ENCODE data around the gene PAPSS2.
A peak's percentile ranks its signal among the peaks of the same experiment; 100 is the strongest.
"Not testable (repeated sequence)": the region's sequence is repeated elsewhere in the genome, so short reads cannot be mapped to it uniquely, and the experiment has no call there.

Gene PAPSS2

DNA sequence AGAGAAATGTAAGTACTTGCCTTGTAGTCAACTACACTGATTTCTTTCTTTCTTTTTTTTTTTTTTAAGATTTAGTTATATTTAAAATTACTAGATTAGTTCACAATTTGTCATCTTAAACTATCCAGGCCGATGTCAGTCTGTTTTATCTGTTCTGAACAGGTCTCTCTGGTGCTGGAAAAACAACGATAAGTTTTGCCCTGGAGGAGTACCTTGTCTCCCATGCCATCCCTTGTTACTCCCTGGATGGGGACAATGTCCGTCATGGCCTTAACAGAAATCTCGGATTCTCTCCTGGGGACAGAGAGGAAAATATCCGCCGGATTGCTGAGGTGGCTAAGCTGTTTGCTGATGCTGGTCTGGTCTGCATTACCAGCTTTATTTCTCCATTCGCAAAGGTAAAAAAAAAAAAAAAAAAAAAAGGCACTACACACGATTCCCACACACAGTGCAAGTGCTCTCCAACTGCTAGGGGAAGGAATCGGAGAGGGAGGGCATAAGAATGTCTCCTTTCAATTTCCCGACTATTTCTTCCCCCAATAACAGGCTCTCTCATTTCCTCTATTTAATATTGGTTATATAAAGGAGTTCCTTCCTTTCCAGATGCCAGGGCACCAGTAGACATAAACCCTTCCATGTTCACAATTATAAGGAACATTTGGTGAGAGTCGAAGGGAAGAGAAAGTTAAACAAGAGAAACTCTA is 53.4 kb downstream of the PAPSS2 start:
- no peak for DNase-seq

DNA sequence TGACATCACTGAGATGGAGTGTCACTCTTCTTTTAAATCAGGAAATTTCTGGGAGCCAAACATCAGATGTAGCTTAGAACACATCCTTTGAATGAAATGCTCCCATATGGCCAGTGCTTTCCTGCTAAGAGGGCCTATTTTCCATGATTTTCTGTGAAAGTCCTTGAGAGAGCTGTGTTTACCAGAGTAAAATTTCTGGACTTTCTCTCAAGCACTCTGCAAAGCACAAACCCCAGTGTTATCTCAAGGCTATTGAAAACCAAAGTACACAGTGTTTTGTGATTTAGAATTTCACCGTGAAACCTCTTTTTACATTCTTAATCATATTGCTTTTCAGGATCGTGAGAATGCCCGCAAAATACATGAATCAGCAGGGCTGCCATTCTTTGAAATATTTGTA is 54.0 kb downstream of the PAPSS2 start:
- DNase-seq = no peak

DNA sequence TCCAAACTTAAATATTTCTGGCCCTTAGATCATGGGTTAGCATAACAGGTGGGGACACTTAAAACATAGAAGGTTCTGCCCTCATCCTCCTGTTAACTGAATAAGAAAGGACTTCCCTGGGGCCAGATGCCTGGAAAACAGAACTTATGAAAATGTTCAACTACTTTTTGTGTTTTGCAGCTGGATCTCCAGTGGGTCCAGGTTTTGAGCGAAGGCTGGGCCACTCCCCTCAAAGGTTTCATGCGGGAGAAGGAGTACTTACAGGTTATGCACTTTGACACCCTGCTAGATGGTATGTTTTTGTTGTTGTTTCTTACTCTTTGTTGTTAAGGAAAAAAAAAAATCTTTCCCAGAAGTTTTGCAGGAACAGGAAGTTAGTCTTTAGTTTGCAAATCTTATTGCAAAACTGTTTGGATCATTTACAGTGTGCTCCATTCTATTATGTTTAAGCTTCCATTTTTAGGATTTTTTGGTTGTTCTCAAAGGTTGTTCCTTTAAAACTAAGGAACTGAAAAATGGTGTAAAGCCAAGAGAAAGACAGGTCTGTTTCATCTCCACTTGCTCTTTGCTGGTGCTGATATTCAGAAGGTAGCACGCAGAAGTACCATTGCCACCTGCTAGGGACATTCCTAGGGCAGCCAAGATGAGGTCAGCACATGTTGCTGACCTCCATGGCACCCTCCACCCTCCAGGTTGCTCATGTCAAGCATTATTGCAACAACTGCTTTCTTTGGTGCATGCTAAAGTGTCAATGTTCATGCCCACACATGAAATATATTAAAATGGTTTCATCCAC is 56.1 kb downstream of the PAPSS2 start:
- no peak for DNase-seq

DNA sequence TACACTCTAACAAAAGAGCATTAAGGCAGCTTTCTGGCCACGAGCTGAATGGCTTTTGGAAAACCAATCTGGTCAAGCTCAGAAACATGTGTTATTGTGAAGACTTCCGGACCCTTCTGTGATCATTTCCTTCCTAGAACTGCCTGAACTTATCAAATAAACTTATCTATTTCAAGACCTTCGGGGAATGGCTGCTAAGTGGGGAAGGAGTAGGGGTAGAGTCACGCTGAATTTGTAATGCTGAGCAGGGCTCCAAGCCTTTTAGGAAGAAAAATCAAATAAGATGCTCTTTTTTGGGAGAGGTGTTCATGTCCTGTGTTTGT is 56.6 kb downstream of the PAPSS2 start:
- DNase-seq = no peak

DNA sequence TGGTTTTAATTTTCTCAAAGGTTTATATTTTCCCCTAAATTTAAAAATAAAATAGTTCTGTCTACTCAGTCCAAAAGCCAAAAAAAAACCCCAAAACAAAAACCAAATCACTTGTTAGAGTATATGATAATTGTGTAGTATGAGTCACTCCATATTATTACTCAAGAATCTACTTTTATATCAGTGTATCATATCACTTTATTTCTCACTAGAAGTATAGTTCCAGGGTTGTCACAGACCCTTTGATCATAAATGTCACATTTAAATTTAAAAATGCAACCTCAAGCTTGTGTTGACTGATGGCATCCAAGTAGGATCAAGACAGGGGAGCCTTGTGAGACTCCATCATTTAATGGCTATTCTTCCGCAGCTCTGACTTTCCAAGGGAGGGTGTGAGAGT is 61.0 kb downstream of the PAPSS2 start:
- no peak for DNase-seq

DNA sequence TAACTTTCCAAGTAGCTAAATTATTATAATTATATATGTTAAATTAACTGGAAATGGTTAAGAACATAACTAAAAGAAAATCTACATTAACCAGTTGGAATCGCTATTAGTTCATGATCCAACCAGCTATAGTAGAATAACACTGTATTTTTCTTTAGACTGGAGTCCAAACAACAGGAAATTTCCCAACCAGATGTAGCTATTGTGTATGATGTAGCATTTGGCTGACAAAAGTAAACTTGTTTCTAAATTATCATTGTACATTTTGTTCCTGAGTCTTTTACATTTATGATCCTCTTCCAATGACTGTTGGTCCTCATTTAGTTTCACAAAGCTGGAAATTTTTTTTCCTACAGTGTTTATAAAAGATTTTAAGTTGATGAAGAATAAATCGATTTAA is 62.1 kb downstream of the PAPSS2 start:
- no peak for DNase-seq

DNA sequence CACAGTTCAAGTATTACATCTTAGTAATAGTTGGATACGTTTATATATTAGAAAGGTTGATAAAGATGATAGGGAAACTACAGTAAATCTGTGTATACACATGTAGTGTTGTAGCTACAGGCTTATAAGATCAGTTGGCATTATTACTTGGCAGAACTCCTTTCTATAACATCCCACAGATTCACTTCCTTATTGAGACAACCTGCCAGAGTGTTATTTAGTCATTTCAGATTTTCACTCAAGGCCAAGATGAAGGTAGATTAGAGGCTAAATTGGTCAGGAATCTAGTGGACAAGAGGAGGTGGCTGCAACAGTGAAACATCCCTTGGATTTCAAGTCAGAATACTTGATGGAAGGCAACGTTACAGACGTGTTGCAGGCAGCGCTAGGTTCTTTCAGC is 63.0 kb downstream of the PAPSS2 start:
- DNase-seq = no peak

DNA sequence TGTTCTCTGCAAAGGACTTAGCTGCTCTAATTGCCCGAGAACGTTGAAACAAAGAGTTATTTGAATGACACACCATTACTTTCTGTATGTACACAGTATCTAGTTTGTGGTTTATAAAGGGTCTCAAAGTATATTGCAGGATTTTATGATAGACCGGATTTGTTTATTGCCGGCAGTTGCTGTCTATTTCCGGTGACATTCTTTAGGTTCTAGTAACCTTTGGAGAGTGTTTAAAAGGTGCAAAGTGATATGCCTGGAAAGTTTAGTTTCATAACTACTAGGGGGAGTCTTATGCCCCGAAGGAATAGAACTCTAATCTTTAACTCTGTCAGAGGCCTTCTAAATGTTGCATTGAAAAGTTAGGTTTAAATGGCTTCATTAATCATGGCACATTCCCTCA is 63.8 kb downstream of the PAPSS2 start:
- no peak for DNase-seq

DNA sequence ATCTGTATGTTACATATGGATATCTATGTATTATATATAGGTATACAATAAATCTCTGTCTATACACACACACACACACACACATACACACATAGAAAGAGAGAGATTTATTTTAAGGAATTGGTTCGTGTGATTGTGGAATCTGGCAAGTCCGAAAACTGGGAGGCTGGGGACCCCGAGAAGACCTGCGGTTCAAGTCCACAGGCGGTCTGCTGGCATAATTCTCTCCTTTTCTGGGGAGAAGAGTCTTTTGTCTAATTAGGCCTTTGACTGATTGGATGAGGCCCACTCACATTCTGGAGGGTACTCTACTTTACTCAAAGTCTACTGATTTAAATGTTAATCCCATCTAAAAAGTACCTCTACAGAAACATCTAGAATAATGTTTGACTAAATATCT is 65.1 kb downstream of the PAPSS2 start:
- no peak for DNase-seq

DNA sequence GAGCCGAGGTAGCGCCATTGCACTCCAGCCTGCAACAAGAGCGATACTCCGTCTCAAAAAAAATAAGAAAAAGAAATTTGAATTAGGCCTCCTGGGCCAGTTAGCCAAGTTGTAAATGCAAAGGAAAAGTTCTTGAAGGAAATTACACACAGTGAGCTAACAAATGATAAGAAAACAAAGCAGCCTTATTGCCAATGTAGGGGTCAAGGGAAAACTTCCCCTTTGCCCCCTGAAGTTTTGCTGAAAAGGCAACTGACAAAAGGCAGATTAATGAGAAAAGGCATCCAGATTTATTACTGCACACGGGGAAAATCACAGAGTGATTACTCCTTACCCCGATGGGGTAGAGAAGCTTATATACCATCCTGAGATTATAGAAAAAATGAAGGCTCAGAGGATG is 70.3 kb downstream of the PAPSS2 start:
- no peak for DNase-seq

DNA sequence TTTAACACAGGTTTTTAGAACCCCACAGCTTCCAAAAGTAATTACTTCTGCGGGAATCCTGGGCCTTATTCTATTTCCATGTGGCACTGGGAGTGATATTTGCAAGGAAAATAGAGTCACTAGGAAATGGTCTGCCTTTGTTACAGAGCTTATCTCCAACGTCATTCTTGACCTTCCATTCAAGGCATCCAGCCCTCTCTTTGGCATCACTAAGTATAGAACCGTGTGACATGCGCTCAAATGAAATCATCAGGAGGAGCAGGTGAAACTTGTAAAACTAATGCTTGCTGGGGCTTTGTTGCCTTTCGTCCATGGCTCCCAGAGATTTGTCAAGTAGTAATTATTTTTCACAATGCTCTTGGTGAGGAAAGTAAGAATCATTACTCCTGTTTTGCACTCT is 73.4 kb downstream of the PAPSS2 start:
- DNase-seq = no peak

DNA sequence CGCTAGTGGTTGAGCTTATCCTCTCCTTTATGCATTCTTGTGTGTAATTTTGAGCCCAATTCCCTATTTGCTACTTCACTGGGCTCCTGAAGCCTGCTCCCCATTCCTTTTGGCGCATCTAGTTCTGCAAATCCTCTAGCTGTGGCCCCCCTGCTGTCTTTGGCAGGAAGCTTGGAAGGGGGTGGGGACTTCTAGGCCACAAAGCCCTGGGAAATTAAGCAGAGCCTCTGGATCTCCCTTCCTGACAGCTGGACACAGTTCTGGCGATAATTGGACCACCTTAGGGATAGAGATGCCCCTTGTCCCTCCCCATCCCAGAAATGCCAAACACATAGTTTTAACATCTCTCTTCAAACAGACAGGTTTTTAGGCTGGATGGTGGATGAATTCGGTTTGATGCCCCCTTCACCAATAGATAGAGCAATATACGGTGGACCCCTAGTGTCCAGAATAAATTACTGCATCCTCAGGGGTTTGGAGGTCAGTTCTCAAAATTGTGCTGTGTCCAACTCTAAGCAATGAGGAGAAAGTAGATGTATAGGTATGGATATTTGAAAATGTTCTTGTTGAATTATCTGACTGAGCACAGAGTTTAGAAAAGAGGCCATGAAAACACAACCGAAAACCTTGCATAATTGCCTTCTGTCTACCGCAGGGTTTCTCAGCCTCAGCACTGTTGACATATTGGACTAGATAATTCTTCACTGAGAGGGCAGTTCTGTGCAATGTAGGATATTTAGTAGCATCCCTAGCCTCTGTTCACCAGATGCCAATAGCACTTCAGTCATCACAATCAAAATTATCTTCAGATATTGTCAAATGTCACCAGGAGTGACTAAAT is 75.5 kb downstream of the PAPSS2 start:
- DNase-seq = peak; percentile 74

DNA sequence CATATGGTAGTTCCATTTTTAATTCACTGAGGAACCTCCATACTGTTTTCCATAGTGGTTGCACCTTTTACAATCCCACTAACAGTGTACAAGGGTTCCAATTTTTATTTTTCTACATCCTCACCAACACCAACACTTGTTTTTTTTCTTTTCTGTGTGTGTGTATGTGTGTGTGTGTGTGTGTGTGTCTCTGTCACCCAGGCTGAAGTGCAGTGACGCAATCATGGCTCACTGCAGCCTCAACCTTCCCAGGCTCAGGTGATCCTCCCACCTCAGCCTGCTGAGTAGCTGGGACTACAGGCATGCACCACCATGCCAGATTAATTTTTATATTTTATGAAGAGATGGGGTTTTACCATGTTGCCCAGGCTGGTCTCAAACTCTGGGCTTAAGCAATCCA is 78.6 kb downstream of the PAPSS2 start:
- DNase-seq = not testable (repeated sequence)

DNA sequence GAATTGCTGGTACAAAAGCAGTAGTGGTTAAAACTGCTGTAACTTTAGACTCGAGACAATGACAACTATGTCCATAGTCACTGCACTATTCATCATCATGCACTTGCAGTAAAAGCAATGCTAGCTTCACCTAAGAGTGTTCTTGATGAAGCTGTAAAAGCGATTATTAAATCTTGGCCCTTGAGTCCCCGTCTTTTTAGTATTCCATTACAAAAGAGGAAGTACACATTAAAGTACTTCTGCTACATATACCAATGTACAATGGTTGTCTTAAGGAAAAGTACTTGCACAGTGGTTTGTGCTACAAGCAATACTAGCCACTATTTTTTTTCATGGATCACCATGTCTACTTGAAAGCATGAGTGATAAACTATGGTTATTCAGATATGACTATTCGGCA is 80.0 kb downstream of the PAPSS2 start:
- no peak for DNase-seq

DNA sequence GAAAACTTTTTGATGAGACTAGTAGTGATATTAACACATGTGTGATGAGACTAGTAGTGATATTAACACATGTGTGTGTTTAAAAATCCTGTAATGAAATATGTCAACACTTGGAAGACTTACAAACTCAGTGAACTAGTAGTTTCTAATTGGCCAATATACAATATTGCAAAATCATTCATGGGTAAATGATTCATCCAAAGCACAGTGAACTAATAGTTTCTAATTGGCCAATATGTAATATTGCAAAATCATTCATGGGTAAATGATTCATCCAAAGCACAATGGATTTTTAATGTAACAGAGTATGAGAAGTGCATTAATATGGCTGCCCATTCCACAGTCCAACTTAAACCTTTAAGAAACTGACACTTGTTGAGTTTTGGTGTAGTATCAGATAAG is 80.6 kb downstream of the PAPSS2 start:
- DNase-seq = no peak

DNA sequence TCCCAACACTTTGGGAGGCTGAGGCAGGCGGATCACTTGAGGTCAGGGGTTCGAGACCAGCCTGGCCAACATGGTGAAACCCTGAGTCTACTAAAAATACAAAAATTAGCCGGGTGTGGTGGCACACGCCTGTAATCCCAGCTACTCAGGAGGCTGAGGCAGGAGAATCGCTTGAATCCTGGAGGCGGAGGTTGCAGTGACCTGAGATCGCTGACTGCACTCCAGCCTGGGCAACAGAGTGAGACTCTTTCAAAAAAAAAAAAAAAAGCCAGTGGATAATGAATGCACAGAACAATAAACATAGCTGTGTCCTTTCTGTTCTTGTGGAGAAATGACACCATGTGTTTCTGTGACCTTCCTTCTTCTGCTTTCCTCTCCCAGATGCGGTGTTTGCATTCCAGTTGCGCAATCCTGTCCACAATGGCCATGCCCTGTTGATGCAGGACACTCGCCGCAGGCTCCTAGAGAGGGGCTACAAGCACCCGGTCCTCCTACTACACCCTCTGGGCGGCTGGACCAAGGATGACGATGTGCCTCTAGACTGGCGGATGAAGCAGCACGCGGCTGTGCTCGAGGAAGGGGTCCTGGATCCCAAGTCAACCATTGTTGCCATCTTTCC is 83.4 kb downstream of the PAPSS2 start:
- not testable (repeated sequence) for DNase-seq

DNA sequence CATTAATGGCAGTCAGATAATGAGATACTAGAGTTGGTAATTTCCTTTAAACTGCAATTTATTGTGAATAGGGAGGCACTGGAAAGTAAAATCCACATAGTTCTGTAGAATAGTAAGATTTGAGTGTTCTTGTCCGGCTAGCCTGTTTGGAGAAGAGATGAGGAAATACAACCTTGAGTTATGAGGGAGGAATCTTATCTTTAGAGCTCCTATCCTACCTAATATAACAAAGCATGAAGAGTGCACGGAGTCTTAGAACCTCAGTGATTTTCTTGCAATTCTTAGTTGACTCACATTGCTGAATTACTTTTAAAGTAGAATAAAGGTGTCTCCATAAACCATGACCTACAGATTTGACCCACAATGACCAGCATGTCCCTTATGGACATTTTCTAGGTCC is 84.9 kb downstream of the PAPSS2 start:
- no peak for DNase-seq

DNA sequence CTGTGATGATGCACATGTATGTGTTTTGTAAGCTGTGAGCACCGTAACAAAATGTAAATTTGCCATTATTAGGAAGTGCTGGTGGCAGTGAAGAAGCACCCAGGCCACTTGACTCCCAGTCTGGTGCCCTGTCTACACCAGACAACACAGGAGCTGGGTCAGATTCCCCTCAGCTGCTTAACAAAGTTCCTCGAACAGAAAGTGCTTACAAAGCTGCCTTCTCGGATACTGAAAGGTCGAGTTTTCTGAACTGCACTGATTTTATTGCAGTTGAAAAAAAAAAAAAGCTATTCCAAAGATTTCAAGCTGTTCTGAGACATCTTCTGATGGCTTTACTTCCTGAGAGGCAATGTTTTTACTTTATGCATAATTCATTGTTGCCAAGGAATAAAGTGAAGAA is 87.2 kb downstream of the PAPSS2 start:
- no peak for DNase-seq

DNA sequence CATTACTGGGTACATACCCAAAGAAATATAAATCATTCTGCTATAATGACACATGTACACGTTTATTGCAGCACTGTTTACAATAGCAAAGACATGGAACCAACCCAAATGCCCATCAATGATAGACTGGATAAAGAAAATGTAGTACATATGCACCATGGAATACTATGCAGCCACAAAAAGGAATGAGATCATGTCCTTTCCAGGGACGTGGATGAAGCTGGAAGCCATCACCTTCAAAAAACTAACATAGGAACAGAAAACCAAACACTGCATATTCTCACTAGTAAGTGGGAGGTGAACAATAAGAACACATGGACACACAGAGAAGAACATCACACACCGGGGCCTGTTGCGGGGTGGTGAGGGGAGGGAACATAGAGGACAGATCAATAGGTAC is 88.6 kb downstream of the PAPSS2 start:
- DNase-seq = not testable (repeated sequence)

DNA sequence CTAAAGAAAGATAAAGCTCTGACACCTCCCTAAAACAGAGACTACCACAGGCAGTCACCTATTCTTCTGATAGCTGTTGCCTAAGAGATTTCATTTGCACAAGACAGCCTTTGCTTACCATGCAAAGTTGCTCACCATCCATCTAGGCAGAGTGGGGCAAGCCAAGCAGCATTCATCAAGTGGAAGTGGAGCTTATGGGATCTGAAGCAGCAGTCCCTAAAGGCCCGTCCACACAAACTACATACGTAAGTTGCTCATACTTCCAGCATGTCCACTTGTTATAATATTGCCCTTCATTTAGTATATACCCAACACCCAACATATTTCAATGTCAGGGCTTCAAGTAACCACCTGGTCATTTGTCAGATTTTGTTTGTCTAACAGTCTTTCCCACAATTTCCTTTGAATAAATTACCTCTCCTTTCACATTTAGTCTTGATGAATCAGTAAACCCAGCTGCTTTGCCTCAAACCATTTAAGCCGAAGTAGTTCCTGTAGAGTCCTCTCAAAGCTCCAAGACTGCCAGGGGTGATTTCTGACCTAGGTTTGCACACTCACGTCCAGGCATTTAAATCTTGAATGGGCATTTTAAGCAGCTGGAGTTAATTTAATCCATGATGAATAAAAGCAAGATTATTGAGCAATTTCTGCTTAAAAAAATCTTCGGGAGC is 90.5 kb downstream of the PAPSS2 start:
- DNase-seq = no peak

DNA sequence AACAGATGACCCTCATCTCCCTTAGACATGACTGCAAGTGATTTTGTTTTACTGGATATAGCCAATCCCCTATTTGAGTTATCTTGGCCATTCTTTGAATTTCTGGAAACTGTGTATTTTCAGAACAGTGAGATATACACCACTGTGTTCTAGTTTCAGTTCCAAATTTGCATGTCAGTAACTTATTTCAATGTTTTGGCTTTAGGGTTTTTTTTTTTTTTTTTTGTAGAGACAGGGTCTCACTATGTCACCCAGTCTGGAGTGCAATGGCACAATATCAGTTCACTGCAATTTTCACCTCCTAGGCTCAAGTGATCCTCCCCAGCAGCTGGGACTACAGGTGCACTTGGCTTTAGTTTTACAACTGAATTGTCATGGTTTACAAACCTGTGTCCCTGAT is 91.1 kb downstream of the PAPSS2 start:
- DNase-seq = no peak

DNA sequence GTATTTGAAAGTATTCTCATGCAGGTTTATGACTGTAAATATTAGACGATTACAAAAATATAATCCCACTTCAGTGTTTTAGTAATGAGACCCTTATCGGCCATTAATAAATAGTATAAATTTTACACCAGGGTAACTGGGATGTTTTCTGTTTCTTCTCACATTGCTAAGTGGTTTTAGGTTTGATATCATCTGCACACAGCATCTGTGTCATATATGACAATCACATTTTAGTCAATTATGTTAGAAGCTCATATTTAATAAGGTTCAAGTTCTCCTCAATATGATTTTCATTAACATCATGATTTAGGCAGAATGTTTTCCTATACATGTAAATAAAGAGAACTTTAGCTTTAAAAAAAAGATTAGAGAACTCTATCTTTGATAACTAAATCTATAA is 91.6 kb downstream of the PAPSS2 start:
- no peak for DNase-seq

DNA sequence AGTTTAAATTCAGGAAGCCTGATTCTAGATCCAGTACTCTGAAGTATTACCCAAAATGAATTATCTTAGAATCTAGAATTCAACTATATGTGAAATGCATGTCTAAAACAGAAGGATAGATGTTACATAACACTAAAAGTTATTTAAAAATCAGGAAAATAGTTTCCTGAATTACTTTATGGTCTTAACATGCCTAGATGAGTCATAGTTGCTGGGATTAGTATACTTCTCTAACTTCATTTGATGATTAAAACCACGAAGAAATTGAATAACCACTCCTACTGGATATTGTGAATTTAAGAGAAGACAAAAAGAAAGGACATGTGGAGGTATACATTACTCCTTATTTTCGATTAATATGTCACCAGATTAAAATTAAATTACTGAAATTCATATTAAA is 92.9 kb downstream of the PAPSS2 start:
- DNase-seq = no peak

Data from islet precursor cell (in vitro differentiated cells).